Large intestine (tissue), 3 donors: ENCODE data around the gene GNA14. TPM values are rescaled to one million over a fixed set of nuclear protein-coding genes. Genes with fewer than 3 reads are reported as not detected.
"Not testable (repeated sequence)": the region's sequence is repeated elsewhere in the genome, so short reads cannot be mapped to it uniquely, and the experiment has no call there.

ENCODE experiments used
- DNase-seq, 2 donors: peaks; one replicate each; pipeline versions ENCODE4 v3.0.0 to v3.0.0-alpha.2; 2013
- H3K27ac ChIP-seq: one replicate; pipeline ENCODE4 v1.5.1; 2013; ENCODE audit warnings: low read length
- H3K27me3 ChIP-seq: 2 replicates; pipeline ENCODE4 v1.6.1; 2013; ENCODE audit warnings: low read length; ENCODE audit not compliant: control insufficient read depth, insufficient read depth
- H3K36me3 ChIP-seq: 2 replicates; pipeline ENCODE4 v1.6.1; 2013; ENCODE audit warnings: low read length; ENCODE audit not compliant: control insufficient read depth, insufficient read depth
- H3K4me1 ChIP-seq: one replicate; pipeline ENCODE4 v1.6.1; 2013; ENCODE audit warnings: low read length; ENCODE audit not compliant: control insufficient read depth, insufficient read depth
- H3K4me3 ChIP-seq: one replicate; pipeline ENCODE4 v1.5.1; 2013; ENCODE audit warnings: low read length
- H3K9me3 ChIP-seq: one replicate; pipeline ENCODE4 v1.6.1; 2013; ENCODE audit warnings: mild to moderate bottlenecking, low read depth, low read length, moderate library complexity; ENCODE audit not compliant: control insufficient read depth
- WGBS: methylation state at CpG from one replicate; pipeline ENCODE4 v1.1.5; 2013; ENCODE audit warnings: low lambda C conversion rate; ENCODE audit not compliant: insufficient coverage; 5-methylcytosine and 5-hydroxymethylcytosine counted together
- polyA plus RNA-seq: library from polyadenylated mRNA; unstranded; fragments of 120-200 nt; gene quantifications from one replicate; pipeline ENCODE4 v1.2.1, GENCODE V29; 2013

GNA14 gene
- polyA plus RNA-seq, 1 donor, result 2.7 TPM

- Histone ChIP-seq H3K27me3 (no peaks in the 10 kb centered on the region), H3K4me3 (no peak overlapping the region), H3K27ac (peak overlapping the region; percentile 44), H3K4me1 (peaks cover 18% of the 10 kb centered on the region), H3K9me3 (no peaks in the 10 kb centered on the region), H3K36me3 (no peaks in the 10 kb centered on the region)
- WGBS, result 36% methylated on average over 2 of the region's 6 CpGs
- DNase-seq, result peak; percentile 25 to 66
Measured at GRCh38 chr9:77589046-77589795, 58.9 kb downstream of the GNA14 start.

- Histone ChIP-seq H3K36me3 (no peaks in the 10 kb centered on the region), H3K27me3 (no peaks in the 10 kb centered on the region), H3K4me1 (peaks cover 22% of the 10 kb centered on the region), H3K9me3 (no peaks in the 10 kb centered on the region), H3K4me3 (no peak overlapping the region), H3K27ac (peak overlapping the region; percentile 44)
- no CpG with 5 or more reads among the region's 2 CpGs for WGBS
- peak in 1 of 2 donors; percentile 37 for DNase-seq
Measured at GRCh38 chr9:77588271-77588937, 59.7 kb downstream of the GNA14 start.

- no peak overlapping the region for H3K27ac ChIP-seq
- H3K36me3 ChIP-seq, result no peaks in the 10 kb centered on the region
- no peak for DNase-seq
Measured at GRCh38 chr9:77587851-77588250, 60.3 kb downstream of the GNA14 start.

GRCh38 chr9:77587042-77587441 lies 61.1 kb downstream of the GNA14 start:
- no peak for DNase-seq
- no peaks in the 10 kb centered on the region for H3K9me3 ChIP-seq

More at GRCh38 chr9:77587851-77588250, 60.3 kb downstream of the GNA14 start:
- Histone ChIP-seq H3K4me1 (peaks cover 27% of the 10 kb centered on the region), H3K9me3 (no peaks in the 10 kb centered on the region), H3K27me3 (no peaks in the 10 kb centered on the region), H3K4me3 (no peak overlapping the region)
- 83% methylated on average over 1 of the region's 2 CpGs for WGBS

GRCh38 chr9:77586591-77586990 lies 61.5 kb downstream of the GNA14 start:
- H3K4me1 ChIP-seq, result peaks cover 35% of the 10 kb centered on the region
- WGBS, result no CpG with 5 or more reads among the region's 12 CpGs
- no peak for DNase-seq
- H3K4me3 ChIP-seq, result no peak overlapping the region
- no peak overlapping the region for H3K27ac ChIP-seq
- H3K27me3 ChIP-seq, result no peaks in the 10 kb centered on the region
- H3K9me3 ChIP-seq, result no peaks in the 10 kb centered on the region
- H3K36me3 ChIP-seq, result no peaks in the 10 kb centered on the region

More at GRCh38 chr9:77587042-77587441, 61.1 kb downstream of the GNA14 start:
- Histone ChIP-seq H3K27ac (no peak overlapping the region), H3K4me1 (peaks cover 32% of the 10 kb centered on the region), H3K36me3 (no peaks in the 10 kb centered on the region), H3K27me3 (no peaks in the 10 kb centered on the region), H3K4me3 (no peak overlapping the region)

- DNase-seq, result no peak
- Histone ChIP-seq H3K9me3 (no peaks in the 10 kb centered on the region), H3K27me3 (no peaks in the 10 kb centered on the region), H3K4me1 (peaks cover 35% of the 10 kb centered on the region), H3K27ac (no peak overlapping the region), H3K4me3 (no peak overlapping the region), H3K36me3 (no peaks in the 10 kb centered on the region)
- WGBS, result 17% methylated on average over 1 of the region's 2 CpGs
Measured at GRCh38 chr9:77585335-77585786, 62.8 kb downstream of the GNA14 start.

- WGBS, result no CpG with 5 or more reads among the region's 4 CpGs
- H3K27ac ChIP-seq, result not testable (repeated sequence)
Measured at GRCh38 chr9:77584927-77585326, 63.2 kb downstream of the GNA14 start.

GRCh38 chr9:77582961-77583576 lies 65.1 kb downstream of the GNA14 start:
- no peaks in the 10 kb centered on the region for H3K36me3 ChIP-seq
- no peaks in the 10 kb centered on the region for H3K9me3 ChIP-seq
- peaks cover 21% of the 10 kb centered on the region for H3K4me1 ChIP-seq
- no peak overlapping the region for H3K4me3 ChIP-seq
- peak in 1 of 2 donors; percentile 22 for DNase-seq
- no peaks in the 10 kb centered on the region for H3K27me3 ChIP-seq
- H3K27ac ChIP-seq, result peak overlapping the region; percentile 49
- 14% methylated on average over 2 of the region's 5 CpGs for WGBS

More at GRCh38 chr9:77584927-77585326, 63.2 kb downstream of the GNA14 start:
- DNase-seq, H3K36me3 ChIP-seq, H3K27me3 ChIP-seq, H3K4me3 ChIP-seq, H3K9me3 ChIP-seq: not testable (repeated sequence)
- H3K4me1 ChIP-seq, result peaks cover 35% of the 10 kb centered on the region

GRCh38 chr9:77582525-77582924 lies 65.6 kb downstream of the GNA14 start:
- no peak overlapping the region for H3K4me3 ChIP-seq
- WGBS, result 50% methylated on average over 1 of the region's 3 CpGs
- no peaks in the 10 kb centered on the region for H3K9me3 ChIP-seq
- no peaks in the 10 kb centered on the region for H3K36me3 ChIP-seq
- peak; percentile 32 to 52 for DNase-seq
- no peaks in the 10 kb centered on the region for H3K27me3 ChIP-seq
- peaks cover 20% of the 10 kb centered on the region for H3K4me1 ChIP-seq
- H3K27ac ChIP-seq, result peak overlapping the region; percentile 49

GRCh38 chr9:77575785-77576184 lies 72.3 kb downstream of the GNA14 start:
- H3K9me3 ChIP-seq, result no peaks in the 10 kb centered on the region
- no peaks in the 10 kb centered on the region for H3K4me1 ChIP-seq
- H3K4me3 ChIP-seq, result no peak overlapping the region
- WGBS, result no CpG with 5 or more reads among the region's 2 CpGs
- H3K36me3 ChIP-seq, result no peaks in the 10 kb centered on the region
- no peak overlapping the region for H3K27ac ChIP-seq
- no peak for DNase-seq
- no peaks in the 10 kb centered on the region for H3K27me3 ChIP-seq
